Progenitor cell of endocrine pancreas (in vitro differentiated cells): ENCODE data around the gene IBSP. TPM values are rescaled to one million over a fixed set of nuclear protein-coding genes. Genes with fewer than 3 reads are reported as not detected.

Experiments
- DNase-seq: peaks from one replicate; pipeline ENCODE4 v3.0.0; 2021; ENCODE audit warnings: low spot score; ENCODE audit not compliant: unreplicated experiment
- H3K27ac Mint-ChIP-seq: 2 replicates; pipeline ENCODE4 v1.8.0; 2021; ENCODE audit warnings: mild to moderate bottlenecking, moderate library complexity, mixed read lengths
- H3K27me3 Mint-ChIP-seq: 2 replicates; pipeline ENCODE4 v1.8.0; 2021; ENCODE audit warnings: mixed read lengths
- H3K36me3 Mint-ChIP-seq: 2 replicates; pipeline ENCODE4 v1.8.0; 2022; ENCODE audit warnings: mixed read lengths; ENCODE audit not compliant: insufficient read depth
- H3K4me1 Mint-ChIP-seq: 2 replicates; pipeline ENCODE4 v1.8.0; 2021; ENCODE audit warnings: low read depth, mixed read lengths
- H3K4me3 Mint-ChIP-seq: 2 replicates; pipeline ENCODE4 v1.8.0; 2021; ENCODE audit warnings: low read depth, mild to moderate bottlenecking, moderate library complexity, mixed read lengths
- H3K9me3 Mint-ChIP-seq: 2 replicates; pipeline ENCODE4 v1.8.0; 2021; ENCODE audit warnings: low read depth, mixed read lengths
- total RNA-seq: library from RNA; stranded (reverse); gene quantifications from 2 replicates; pipeline ENCODE4 v1.2.1, GENCODE V29; 2021
- TF ChIP-seq, protein P1 (sequence below): fragments of 200-600 bp; sonication (generic); IDR thresholded peaks from one replicate; pipeline ENCODE4 v1.5.0; 2021; ENCODE audit warnings: antibody characterized with exemption, mild to moderate bottlenecking; ENCODE audit not compliant: unreplicated experiment

The IBSP gene
- total RNA-seq, 1 donor from 2014 or later = not detected

DNA sequence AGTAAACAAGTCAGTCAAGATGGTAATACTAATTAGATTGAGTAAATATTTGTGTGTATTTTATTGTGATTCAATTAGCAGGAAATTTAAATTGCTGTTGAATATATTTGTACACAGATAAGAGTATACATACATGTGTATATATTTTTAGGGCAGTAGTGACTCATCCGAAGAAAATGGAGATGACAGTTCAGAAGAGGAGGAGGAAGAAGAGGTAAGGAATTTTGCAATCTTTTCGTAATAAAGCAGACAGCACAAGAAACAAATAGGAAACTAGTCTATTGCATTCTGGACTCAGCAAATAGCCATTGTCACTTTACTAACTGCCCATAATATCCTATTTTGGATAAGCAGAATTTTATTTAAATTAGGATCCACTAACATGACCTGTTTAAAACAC is 6.6 kb downstream of the IBSP start:
- Mint-ChIP-seq H3K36me3 (no peaks in the 10 kb centered on the region), H3K27ac (no peak overlapping the region), H3K27me3 (no peaks in the 10 kb centered on the region), H3K9me3 (no peaks in the 10 kb centered on the region), H3K4me1 (peaks cover 5% of the 10 kb centered on the region), H3K4me3 (no peak overlapping the region)
- no peak for DNase-seq
- TF ChIP-seq, protein P1, sequence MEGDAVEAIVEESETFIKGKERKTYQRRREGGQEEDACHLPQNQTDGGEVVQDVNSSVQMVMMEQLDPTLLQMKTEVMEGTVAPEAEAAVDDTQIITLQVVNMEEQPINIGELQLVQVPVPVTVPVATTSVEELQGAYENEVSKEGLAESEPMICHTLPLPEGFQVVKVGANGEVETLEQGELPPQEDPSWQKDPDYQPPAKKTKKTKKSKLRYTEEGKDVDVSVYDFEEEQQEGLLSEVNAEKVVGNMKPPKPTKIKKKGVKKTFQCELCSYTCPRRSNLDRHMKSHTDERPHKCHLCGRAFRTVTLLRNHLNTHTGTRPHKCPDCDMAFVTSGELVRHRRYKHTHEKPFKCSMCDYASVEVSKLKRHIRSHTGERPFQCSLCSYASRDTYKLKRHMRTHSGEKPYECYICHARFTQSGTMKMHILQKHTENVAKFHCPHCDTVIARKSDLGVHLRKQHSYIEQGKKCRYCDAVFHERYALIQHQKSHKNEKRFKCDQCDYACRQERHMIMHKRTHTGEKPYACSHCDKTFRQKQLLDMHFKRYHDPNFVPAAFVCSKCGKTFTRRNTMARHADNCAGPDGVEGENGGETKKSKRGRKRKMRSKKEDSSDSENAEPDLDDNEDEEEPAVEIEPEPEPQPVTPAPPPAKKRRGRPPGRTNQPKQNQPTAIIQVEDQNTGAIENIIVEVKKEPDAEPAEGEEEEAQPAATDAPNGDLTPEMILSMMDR = no peak

DNA sequence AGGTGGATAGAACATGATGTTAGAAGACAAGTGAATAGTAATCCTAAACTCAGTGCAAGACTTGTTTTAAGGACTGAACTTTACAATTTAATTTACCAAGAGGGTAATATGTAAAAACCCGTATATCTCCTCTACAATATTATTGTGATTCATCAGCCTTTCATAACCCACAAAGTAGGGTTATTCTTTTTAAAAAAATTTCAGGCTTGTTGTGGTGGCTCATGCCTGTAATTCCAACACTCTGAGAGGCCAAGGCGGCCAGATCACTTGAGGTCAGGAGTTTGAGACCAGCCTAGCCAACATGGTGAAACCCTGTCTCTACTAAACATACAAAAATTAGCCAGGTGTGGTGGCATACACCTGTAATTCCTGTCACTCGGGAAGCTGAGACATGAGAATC is 7.2 kb downstream of the IBSP start:
- TF ChIP-seq, protein P1 = no peak
- Mint-ChIP-seq H3K4me3 (no peak overlapping the region), H3K27ac (no peak overlapping the region), H3K36me3 (no peaks in the 10 kb centered on the region), H3K27me3 (no peaks in the 10 kb centered on the region), H3K9me3 (peaks cover 5% of the 10 kb centered on the region), H3K4me1 (peaks cover 5% of the 10 kb centered on the region)
- no peak for DNase-seq

DNA sequence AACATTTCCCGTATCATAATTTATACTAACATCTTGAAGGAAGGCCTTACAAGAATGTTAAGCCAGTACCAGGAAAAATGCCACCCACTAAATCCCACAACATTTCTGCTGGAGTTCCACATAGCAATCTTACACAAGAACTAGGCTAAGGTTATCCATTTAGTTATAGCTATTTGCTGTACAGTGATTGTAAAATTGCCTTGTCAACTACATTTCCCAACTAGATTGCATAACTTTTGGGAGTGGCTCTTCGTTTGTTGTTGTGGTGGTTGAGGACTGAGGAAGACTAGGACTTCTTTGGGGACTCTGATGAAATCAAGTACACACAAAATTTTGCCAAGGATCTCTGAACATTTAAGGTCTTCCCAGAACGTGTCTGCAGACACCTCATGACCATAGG is 8.0 kb downstream of the IBSP start:
- no peak for DNase-seq
- TF ChIP-seq, protein P1 = no peak
- H3K36me3 Mint-ChIP-seq = no peaks in the 10 kb centered on the region
- no peaks in the 10 kb centered on the region for H3K27me3 Mint-ChIP-seq
- peaks cover 6% of the 10 kb centered on the region for H3K9me3 Mint-ChIP-seq
- no peak overlapping the region for H3K27ac Mint-ChIP-seq
- H3K4me1 Mint-ChIP-seq = peaks cover 5% of the 10 kb centered on the region
- no peak overlapping the region for H3K4me3 Mint-ChIP-seq

DNA sequence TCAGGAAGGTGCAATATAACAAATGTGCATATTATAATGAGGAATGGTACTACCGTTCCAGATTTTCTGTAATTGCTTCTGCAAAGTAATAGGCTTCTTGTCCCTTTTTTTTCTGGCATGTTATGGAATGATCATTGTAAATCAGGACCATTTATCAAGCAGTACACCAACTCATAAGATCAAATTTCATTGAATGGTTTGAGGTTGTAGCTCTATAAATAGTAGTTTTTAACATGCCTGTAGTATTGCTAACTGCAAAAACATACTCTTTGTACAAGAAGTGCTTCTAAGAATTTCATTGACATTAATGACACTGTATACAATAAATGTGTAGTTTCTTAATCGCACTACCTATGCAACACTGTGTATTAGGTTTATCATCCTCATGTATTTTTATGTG is 12.6 kb downstream of the IBSP start:
- H3K36me3 Mint-ChIP-seq = no peaks in the 10 kb centered on the region
- no peak overlapping the region for H3K4me3 Mint-ChIP-seq
- H3K27me3 Mint-ChIP-seq = no peaks in the 10 kb centered on the region
- H3K27ac Mint-ChIP-seq = no peak overlapping the region
- TF ChIP-seq, protein P1 = no peak
- H3K9me3 Mint-ChIP-seq = peaks cover 31% of the 10 kb centered on the region
- H3K4me1 Mint-ChIP-seq = no peaks in the 10 kb centered on the region
- no peak for DNase-seq

DNA sequence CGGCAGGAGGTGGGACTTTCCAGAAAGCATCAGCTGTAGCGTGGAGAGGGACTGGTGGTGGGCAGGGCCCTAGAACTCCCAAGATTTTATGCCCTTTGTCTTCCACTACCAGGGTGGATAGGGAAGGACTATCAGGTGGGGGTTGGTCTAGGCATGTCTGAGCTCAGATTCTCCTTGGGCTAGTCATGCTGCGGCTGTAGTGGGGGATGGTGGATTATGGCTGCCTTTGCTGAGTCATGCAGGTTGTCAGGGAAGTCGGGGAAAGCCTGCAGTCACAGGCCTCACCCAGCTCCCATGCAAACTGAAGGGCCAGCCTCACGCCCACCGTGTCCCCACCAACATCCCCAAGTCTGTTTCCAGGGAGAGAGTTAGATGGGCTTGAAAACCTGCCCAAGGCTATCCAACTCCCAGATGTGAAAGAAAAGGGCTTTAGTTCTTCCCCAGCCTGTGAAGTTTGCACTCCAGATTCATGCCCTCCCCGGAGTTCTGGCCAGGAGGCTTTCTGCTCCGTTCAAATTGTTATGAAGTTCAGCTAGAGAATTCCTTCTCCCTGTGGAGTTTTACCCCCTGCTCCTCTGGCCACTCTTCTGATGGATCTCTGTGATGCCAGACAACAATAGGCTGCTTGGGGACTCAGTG is 20.0 kb downstream of the IBSP start:
- H3K4me1 Mint-ChIP-seq = peaks cover 13% of the 10 kb centered on the region
- H3K4me3 Mint-ChIP-seq = no peak overlapping the region
- H3K27me3 Mint-ChIP-seq = no peaks in the 10 kb centered on the region
- H3K36me3 Mint-ChIP-seq = peaks cover 1% of the 10 kb centered on the region
- TF ChIP-seq, protein P1 = no peak
- DNase-seq = no peak
- peak overlapping the region; percentile 43 for H3K27ac Mint-ChIP-seq
- peaks cover 34% of the 10 kb centered on the region for H3K9me3 Mint-ChIP-seq
